Measurements from ENCODE around the gene COG6.

COG6 gene

DNA sequence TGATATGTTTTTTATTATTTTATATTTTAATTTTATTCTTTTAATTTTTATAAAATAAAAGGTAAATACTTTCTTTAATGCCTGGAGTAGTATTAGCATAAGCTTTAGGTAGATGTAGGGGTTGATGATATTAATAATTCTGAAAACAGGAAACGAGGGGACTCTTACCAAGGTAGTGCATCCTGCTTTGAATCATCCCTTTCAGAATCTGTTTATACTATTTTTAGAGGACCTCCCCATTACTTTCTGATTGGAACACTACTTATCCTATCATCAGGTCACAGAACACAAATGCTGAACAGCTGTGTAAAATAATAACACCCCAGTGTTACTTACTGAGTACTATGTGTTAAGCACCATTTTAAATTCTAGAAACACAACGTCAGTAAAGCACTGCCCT lies 27.3 kb downstream of the COG6 start:
- no peak for DNase-seq

DNA sequence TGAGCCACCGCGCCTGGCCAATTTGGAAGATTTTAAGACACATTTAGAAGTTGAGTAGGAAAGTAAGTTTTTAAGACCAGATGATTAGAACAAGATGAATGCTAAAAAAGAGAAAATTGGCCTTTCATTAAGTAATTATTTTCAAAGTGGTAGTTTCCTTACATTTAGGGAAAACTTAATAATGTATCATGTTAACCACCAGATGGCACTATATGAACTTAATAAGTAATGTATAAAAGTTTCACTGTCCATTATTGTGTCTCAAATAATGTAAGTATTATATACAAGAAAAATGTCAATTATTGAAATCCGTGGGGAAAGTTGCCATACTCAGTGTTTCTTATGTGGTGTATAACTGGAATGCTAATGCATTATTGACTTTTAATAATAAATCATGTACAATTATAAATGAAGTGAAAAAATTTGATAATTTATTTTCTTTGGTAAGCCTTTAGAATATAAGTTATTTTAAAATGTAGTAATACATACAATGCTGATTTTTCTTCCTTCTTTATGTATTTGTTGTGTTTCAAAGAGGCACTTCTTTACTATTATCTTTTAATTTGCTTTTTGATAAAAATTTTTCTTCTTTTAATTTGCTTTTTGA lies 29.2 kb downstream of the COG6 start:
- DNase-seq = peak; percentile 31

DNA sequence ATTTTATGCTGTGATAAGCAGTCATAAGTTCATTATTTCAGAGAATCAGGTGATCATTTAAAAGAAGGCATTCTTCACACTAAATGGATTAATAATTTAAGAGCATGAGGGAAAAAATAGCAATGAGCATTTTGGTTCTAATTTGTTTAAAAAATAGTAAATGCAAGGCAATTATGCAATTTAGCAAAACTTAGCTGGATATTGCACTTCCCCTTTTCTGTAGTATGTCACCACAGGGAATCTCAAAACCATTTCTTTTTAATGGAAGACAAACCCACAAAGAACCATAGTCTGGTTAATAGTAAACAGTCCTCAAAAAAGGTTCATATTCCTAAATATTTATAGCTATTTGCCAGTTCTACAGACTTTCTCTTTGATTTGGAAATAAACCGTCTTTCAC lies 30.2 kb downstream of the COG6 start:
- DNase-seq = no peak

DNA sequence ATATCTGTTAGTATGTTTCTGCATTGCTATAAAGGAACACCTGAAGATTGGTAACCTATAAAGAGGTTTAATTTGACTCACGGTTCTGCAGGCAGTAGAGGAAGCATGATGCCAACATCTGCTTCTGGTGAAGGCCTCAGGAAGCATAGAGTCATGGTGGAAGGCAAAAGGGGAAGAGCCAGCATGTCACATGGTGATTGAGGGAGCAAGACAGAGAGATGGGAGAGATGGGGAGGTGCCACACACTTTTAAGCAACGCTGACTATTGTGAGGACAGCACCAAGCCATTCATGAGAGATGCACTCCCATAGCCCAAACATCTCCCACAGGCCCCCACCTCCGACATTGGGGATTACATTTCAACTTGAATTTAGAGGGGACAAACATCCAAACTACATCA lies 32.8 kb downstream of the COG6 start:
- DNase-seq = no peak

DNA sequence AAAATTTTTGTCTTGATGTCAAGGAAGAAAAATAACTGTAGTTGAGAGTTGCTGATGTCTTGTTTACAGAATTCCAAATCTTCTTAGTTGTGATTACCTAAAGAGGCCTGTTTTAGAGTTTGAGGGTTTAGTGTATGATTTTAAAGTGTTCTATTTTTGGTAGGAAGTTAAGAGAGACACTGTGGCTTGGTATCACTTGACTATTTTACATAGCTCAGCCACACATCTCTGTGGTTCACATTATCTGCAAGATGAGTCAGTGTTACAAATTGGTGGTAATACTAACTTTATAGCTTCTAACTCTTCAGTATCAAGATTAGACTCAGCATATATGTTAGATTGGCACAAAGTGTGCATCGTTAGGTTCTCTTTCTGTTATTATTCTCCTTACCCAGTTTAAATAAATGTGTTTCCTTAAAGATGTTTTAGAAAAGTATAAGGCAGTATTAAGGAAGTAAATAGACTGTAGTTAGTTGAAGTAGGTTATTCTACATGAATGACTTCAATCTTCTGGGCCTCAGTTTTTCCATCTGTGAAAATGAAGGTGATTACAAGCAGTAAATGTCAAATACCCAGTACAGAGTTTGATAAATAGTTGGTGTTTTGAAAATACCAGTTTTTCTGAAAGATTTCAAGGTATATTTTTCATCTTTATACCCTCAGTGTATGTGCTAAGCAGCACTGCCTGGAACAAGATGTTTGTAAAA lies 33.4 kb downstream of the COG6 start:
- no peak for DNase-seq

DNA sequence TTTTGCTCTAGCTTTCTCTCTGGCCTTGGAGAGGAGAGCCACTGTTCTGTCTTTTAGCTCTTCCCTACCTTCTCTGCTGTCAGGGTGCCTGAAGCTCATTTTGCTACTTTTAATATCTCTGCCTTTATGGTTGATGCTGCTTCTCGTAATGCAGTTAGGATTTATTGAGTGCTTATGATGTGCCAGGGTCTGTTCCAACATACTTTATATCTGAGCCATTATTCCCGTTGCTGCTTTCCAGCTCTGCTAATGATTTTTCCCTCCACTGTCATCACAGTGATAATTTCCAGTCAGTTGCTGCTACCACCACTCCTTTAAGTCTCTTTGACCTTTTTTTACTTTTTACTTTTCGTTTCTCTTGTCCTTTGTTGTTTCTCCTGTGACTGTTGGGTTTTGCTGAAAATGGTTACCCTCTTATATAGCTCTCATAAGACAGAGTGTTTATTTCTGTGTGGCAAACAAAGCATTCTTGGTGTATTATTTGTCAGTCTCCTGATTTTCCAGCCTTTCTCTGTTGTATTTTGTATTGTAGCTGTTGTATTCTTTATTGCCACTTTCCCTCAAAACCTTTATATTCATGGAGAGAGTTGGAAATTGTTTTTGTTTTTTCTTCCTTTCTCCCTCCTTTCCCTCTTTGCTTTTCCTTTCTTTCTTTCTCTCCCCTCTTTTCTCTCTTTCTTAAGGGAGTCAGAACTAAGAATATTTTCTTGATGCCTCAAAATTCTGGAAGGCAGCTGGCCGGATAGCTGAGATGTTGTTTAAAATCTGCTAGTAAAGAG lies 37.4 kb downstream of the COG6 start:
- no peak for DNase-seq

DNA sequence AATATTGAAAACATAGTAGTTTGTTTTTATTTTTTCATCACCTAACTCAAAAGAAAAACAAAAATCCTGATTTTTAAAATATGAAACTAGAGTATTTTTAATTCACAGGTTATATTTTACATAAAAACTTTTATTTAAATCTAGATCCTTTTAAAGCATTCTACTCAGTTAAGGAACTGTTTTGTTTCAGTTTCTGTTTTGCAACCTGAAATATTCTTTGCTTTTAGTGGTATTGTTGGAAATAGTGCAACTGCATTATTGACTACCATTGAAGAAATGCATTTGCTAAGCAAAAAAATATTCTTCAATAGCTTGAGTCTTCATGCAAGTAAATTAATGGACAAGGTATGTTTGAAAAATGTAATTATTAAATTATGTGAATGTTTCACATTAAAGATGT lies 43.8 kb downstream of the COG6 start:
- DNase-seq = no peak

DNA sequence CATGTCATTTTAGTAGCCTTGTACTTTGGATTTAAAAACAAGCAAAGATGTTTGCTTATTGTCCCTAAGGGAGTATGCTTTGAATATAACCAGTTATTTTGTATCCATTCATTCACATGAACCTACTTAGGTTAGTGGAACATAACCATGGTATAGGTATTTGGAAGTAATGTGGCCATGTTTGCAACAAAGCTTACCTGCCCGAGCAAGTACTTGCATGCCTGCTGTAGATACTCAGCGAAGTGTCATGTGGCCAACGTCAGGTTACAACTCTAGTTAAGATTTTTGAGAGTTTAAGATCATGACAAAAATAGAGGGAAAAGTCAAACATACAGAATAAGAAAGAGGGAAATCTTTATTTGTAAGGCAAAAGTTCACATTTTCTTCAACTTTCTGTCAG lies 57.2 kb downstream of the COG6 start:
- no peak for DNase-seq

DNA sequence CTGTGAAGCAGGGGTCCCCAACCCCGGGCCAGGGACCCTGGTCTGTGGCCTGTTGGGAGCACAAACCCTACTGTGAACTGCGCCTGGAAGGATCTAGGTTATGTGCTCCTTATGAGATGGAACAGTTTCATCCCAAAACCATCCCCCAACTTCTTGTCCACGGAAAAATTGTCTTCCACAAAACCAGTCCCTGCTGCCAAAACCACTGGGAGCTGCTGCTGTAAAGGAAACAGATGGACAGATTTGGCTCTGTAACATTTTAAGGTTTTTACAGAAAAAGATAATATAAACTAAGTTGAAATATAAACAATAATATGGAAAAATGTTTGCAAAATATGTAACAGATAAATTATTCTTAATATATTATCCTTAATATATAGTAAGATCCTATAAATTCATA lies 73.7 kb downstream of the COG6 start:
- DNase-seq = no peak

DNA sequence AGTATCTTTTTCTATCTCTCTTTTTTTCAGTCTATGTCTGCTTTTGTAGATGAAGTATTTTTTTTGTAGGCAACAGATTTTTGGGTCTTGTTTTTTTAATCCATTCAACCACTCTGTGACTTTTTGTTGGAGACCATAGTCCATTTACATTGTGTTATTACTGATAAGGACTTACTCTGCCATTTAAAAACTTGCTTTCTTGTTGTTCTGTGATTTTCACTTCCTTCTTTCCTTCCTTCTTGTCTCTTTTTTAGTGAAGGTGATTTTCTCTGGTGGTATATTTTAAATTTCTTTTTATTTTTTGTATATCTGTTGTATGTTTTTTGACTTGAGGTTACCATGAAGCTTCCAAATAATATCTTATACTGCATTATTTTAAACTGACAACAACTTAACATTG lies 79.5 kb downstream of the COG6 start:
- no peak for DNase-seq

DNA sequence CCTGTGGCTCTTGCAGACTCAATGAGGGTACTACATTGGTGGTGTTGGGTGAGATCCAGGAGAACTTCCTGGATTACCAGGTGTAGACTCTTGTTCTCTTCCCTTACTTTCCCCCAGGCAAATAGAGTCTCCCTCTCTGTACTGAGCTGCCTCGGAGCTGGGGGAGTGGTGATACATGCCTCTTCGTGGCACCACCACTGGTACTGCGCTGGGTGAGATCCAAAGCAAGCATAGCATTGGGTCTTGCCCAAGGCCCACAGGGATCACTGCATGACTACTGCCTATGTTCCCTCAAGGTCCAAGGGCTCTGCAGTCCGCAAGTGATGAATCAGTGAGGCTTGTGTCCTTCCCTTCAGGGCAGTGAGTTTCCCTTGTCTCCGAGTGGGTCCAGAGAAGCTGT lies 81.6 kb downstream of the COG6 start:
- no peak for DNase-seq

DNA sequence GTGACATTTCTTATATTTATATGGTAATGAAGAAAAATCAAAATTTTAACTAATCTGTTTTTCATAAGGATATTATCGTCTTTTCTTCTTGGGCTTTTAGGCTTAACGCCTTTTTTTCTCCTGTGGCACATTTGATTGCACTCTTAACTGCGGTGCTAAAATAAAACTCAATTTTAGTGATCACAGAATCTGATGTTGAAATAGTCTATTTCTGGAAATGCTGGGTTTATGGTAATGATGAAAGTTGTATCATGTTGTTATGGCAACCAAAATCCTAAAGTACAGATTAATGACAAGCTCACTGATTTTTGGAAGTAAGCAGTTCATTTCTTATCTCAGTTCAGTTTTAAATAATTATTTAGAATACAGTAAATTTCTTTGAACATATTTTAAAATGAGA lies 85.3 kb downstream of the COG6 start:
- DNase-seq = no peak

DNA sequence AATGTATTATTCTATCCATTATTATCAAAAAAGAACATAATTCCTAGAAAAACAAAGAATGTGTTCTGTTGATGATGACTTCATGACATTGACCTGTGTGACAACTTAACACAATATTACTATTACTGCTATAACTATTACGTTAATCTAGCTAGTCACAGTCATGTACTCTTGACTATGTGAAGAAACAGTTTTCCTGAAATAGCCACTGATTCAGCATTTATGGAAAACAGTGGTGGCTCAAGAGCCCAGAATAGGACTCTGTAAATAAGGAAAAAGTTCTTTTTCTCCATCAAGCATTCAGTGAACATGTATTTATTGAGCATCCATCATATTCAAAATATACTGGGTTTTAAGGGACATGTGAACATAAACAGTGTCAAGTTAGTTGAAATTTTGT lies 93.5 kb downstream of the COG6 start:
- DNase-seq = no peak

DNA sequence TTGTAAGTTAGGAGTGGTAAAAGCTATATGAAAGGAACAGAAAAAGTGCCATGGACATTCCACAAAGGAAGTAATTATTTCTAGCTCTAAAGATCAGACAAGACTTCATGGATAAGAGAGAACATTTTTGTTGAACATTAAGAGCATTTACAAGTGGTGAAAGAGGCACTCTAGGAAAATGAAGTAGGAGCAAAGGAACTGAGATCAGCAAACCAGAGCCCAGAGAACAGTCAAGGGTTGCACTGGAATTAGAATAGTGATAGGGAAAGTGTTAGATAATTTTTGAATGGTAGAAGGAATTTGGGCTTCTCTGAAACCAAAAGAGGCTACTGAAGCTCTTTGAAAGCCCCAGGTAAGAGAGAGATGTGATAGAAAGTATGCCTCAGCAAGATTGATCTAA lies 94.1 kb downstream of the COG6 start:
- DNase-seq = no peak

DNA sequence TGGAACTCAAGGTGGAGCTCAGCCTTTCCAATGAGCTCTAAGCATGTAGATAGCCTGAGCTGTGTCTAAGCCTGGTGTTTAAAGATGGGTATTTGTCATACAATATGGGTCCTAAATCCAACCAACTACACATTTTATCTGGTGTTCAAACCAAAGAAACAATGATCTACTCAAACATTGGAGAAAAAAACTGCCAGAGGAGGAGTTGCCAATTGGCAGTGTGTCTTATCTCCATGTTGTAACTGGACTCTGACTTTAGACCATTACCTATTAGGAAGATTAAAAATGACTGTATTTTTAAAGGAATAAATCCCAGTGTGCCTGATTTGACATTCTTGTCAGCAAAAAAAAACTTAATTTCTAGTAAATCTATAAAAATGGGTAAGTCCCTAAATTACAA lies 96.3 kb downstream of the COG6 start:
- DNase-seq = no peak

DNA sequence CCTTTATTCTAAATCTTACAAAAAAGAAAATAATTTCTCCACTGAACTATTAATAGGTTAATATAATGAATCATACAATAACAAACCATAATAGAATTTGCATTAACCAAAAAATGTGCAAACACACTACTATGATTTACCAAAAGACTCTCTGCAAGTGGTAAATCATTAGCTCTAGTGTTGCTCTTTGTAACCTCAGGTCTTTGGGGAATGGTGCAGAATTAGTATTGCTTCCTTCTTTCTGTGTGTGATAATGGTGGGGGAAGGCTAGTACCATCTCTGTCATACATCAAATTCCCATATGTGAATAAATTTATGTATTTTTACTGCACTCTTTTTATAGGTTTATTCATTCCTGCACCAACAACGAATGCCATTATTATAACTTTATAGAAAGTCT lies 105.1 kb downstream of the COG6 start:
- no peak for DNase-seq

DNA sequence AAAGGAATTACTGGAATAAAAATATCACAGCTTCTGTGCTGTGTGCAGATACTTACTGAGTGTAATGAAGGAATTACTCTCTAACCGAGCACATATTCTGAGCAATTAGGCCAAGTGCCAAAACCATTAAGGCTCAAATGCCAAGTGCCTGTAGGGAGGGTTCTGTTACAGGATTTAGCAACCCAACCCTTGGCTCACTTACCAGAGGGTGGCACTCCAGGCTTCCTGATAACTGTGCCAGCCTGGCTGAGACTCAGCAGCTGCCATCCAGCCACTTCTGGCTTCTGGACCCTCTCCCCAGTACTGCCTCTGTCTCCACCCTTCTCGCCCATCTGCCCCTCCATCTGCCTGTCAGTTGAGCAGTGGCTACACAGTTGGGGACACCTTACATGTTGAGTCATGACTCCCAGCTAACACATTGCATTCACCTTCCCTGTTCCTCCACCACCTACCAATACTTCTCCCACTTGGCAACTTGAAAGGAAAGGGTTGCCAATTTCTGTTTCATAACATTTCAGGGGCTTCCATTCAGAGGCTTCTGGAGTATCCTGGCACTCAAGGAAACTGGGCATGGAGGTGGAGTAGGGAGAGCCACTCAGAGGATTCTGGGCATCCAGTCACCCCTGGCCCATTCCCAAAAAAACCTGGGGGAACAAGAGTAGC lies 110.5 kb downstream of the COG6 start:
- DNase-seq = peak; percentile 96

DNA sequence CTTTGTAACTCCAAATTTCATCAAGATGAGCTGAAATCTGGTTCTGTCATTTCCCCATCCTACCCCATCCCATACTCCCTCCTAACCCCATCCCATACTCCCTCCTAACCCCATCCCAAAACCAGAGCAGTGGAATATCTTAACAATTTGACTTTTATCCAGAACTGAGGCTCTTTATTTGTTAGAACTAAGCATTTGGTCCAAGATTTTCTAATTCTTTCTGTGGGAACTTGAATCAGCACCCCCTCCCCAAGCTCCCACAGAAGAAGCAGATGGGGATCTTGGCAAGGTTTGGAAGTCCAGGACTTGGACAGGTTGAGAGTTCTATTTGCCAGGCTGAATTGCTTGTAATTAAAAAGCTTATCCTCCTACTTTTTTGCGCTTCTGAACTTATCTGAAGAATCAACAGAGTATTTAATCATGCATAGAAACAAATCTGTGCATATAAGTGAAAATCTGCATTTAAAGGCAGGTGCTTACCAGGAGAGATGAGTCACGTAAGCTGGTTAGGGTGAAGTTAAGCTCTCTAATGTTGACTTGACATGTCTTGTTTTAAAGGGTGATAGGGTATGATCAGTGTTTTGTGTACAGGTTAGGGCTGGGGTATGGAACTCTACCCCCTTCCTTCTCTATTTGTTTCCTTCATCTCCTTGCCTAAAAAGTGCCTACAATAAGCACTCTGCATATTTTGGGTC lies 111.1 kb downstream of the COG6 start:
- DNase-seq = peak; percentile 55

DNA sequence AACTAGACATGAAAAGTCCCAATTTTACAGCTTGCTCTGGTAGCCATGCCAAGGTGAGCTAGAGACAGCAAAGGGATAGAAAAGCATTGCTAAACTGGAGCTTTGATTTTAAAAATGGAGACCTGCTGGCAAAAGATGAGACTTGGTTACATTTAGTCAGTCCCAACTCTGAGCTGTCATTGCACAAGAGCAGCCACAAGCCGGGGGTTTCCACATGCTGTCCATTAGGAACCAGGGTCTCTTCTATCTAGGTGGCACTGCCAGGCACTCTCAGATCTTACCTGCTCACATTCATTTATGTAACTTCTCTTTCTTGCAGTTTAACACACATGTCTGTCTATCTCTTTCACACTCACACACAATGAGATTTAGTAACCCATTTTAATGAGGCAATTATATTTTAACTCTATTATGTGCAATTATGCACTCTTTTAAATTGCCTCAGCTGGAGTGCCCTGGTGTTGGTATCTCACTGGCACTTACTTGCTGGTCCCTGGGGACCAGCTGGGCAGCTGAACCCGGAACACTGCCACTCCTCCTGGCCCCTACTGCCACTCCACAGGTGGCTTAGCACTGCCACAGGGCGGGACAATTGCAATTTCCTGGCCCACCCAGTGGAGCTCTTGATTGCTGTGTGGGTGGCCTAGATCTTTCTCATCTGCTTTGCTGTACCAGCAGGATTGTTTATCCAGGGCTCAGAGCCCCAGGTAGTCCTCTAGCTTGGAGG lies 112.5 kb downstream of the COG6 start:
- DNase-seq = no peak

DNA sequence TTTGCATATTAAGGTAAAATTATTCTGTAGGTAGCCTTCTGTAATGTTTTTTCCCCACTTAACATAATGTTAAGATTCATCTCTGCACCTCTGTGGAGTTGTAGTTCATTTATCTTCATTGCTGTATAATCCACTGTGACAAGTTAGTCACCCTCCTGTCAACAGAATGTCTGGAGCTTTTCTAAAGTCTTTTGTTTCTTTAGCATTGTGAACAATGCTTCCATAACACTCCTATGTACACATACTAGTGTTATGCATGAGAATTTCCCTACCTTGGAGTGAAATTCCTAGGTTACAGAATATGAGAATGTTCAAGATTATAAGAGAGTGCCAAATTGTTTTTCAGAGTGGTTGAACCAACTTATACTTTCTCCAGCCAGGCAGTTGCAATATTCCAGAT lies 113.5 kb downstream of the COG6 start:
- no peak for DNase-seq

DNA sequence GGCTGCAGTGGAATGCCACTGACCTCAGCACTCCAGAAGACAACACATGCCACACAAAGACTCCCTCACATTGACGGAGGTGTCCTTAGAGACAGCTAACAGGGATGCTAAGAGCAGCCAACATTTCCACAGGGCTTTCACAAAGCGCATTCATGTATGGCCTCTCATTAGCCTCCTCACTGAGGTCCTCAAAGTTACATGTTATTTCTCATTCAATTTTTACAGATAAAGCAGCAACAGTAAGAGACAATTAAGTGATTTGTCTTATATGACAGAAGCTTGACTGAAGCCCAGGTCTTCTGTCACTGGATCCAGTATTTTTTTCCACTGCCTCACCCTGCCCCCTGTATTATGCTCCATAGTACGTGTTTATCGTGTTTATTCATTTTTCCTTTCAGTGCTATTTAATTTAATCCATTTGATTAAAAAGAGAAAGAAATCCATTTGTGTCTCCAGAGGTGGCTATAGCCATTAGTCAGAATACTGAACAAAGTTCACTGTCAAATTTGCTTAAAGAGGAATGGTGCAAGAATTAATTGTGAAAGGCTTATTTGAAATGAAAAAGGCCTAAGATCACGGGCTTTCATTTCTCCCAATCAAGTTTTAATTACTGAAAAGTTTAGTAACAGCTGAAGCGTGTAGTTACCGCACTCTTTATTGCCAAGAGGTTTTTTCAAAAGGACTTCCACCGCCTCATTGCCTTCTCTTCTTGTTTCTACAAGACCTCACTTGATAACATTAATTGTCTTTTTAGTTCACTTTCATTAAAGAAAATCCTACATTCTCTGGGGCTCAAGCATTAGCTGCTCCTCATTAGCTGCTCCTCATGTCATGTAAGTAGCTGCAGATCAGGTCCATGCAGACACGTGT lies 115.0 kb downstream of the COG6 start:
- no peak for DNase-seq

DNA sequence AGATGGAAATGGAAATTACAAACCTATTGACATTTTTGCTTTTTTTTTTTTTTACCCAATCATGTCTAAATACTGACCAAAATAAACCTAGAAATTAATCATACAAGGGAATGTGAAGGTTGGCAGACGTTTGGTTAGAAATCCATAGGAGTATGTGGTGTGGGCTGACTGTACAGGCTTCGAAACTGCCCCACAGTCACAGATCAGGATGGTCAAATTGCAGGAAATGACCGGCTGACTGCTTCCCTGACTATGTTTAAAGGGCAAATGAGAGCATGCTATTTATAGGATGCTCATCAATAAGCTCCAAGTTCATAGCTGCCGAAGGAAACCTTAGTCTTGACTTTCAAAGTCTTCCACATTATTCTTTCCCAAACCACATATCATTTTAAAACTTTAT lies 118.4 kb downstream of the COG6 start:
- no peak for DNase-seq

Data from NCI-H2171 treated with DMSO at 0.1 percent for 48 hours (cell line).